Right lobe of liver (tissue), 6 donors: ENCODE measurements around the gene EEFSEC. TPM values are rescaled to one million over a fixed set of nuclear protein-coding genes. Genes with fewer than 3 reads are reported as not detected.
A peak's percentile ranks its signal among the peaks of the same experiment; 100 is the strongest.
"Not testable (repeated sequence)": the region's sequence is repeated elsewhere in the genome, so short reads cannot be mapped to it uniquely, and the experiment has no call there.

ENCODE experiments used
- ATAC-seq, 4 donors: fragments of 200-7000 bp; cut with Tn5 transposase; one replicate each; pipeline ENCODE4 v1.9.1; 2020; ENCODE audit warnings: mild to moderate bottlenecking in 4 of 4, moderate library complexity in 4 of 4
- DNase-seq, 3 donors: peaks; one replicate each; pipeline ENCODE4 v3.0.0-alpha.2; 2020
- H3K27ac ChIP-seq, 3 donors: fragments of 200-600 bp; one replicate each; pipeline ENCODE4 v1.8.0; 2022
- H3K27me3 ChIP-seq, 2 donors: fragments of 200-600 bp; one replicate each; pipeline ENCODE4 v1.8.0; 2022
- H3K36me3 ChIP-seq, 4 donors: fragments of 200-600 bp; sonication (generic) in 1 of 4; one replicate each; pipeline versions ENCODE4 v1.5.1 to v1.8.0; 2017 to 2022; ENCODE audit warnings: control low read depth in 1 of 4
- H3K4me1 ChIP-seq, 4 donors: fragments of 200-600 bp; sonication (generic) in 1 of 4; one replicate each; pipeline versions ENCODE4 v1.5.1 to v1.8.0; 2017 to 2022; ENCODE audit warnings: control low read depth in 1 of 4
- H3K4me3 ChIP-seq, 3 donors: fragments of 200-600 bp; one replicate each; pipeline ENCODE4 v1.8.0; 2022
- H3K9me3 ChIP-seq, 4 donors: fragments of 200-600 bp; sonication (generic) in 1 of 4; one replicate each; pipeline versions ENCODE4 v1.5.1 to v1.8.0; 2017 to 2022; ENCODE audit warnings: control low read depth in 1 of 4
- CTCF ChIP-seq, 4 donors: fragments of 200-600 bp in 3 of 4; fragments of 450-650 bp in 1 of 4; IDR thresholded peaks; one replicate each; pipeline versions ENCODE4 v1.5.1 to v1.8.0; 2016 to 2022; ENCODE audit warnings: antibody characterized with exemption in 4 of 4, mild to moderate bottlenecking in 2 of 4
- POLR2A ChIP-seq: fragments of 450-650 bp; IDR thresholded peaks from one replicate; pipeline ENCODE4 v1.6.1; 2017; ENCODE audit warnings: antibody characterized with exemption, mild to moderate bottlenecking
- WGBS: methylation state at CpG from one replicate; pipeline ENCODE4 v1.1.6; 2018; ENCODE audit warnings: low coverage, low lambda C conversion rate; ENCODE audit not compliant: insufficient coverage; ENCODE audit errors: missing lambda C conversion rate; 5-methylcytosine and 5-hydroxymethylcytosine counted together
- intact Hi-C, 2 donors: fragments of 100-400 bp; cut with DNase I; formaldehyde crosslinking; loops; one replicate each; pipeline versions ENCODE4 v1.11.2 to v1.14.1; 2022
- total RNA-seq, 6 experiments: library from RNA; depleted of rRNA in 2 of 6; stranded (reverse); fragments of >200 nt in 2 of 6; fragmentation: NEBNext Ultra II Directional in 3 of 6; extraction: Animal tissue kit (Norgen Biotek cat#: 25700) in 3 of 6; gene quantifications; one replicate each; pipeline versions ENCODE4 v1.1.0 to v1.2.4, GENCODE V29; 2016 to 2023
- donor health status: DM: no; HTN: yes; CAD: no.
- donor health status: DM: no; HTN: no; CAD: no.
- donor health status: DM: no; HTN: no; CAD: no.
- donor health status: DM: no; HTN: yes; CAD: no.
- donor health status: DM: no; HTN: yes; CAD: no.

The EEFSEC gene
- total RNA-seq, 6 experiments from 2014 or later, result 10.1 to 24.0 (median 13.4) TPM

GRCh38 chr3:128146201-128146600, 7.1 kb upstream of the EEFSEC start:
- no peaks in the 10 kb centered on the region for H3K9me3 ChIP-seq
- DNase-seq, result no peak
- no peak overlapping the region for H3K4me3 ChIP-seq
- H3K36me3 ChIP-seq, result no peaks in the 10 kb centered on the region
- TF ChIP-seq POLR2A (no peak), CTCF (IDR thresholded peaks at IDR 0.05) (no peak)
- H3K27ac ChIP-seq, result no peak overlapping the region
- no peaks in the 10 kb centered on the region for H3K27me3 ChIP-seq
- no peak for ATAC-seq
- no CpG with 5 or more reads among the region's 14 CpGs for WGBS
- intact Hi-C loops, result no loop called here
- peaks cover 0 to 7% (median 0%) of the 10 kb centered on the region in 4 donors for H3K4me1 ChIP-seq

GRCh38 chr3:128149650-128150049, 3.6 kb upstream of the EEFSEC start:
- no peak overlapping the region for H3K27ac ChIP-seq
- TF ChIP-seq POLR2A (no peak), CTCF (IDR thresholded peaks at IDR 0.05) (no peak)
- no peaks in the 10 kb centered on the region for H3K36me3 ChIP-seq
- DNase-seq, result no peak
- H3K4me3 ChIP-seq, result no peak overlapping the region
- H3K27me3 ChIP-seq, result no peaks in the 10 kb centered on the region
- ATAC-seq, result no peak
- no peaks in the 10 kb centered on the region for H3K9me3 ChIP-seq
- peaks cover 0 to 22% (median 3%) of the 10 kb centered on the region in 4 donors for H3K4me1 ChIP-seq
- intact Hi-C loops, result no loop called here
- 79% methylated on average over 5 of the region's 5 CpGs for WGBS

GRCh38 chr3:128151758-128152274, 1.5 kb upstream of the EEFSEC start:
- peak; percentile 73 to 82 (median 79) for ATAC-seq
- no peaks in the 10 kb centered on the region for H3K36me3 ChIP-seq
- peaks cover 0 to 22% (median 7%) of the 10 kb centered on the region in 4 donors for H3K4me1 ChIP-seq

GRCh38 chr3:128152419-128153155, 694 bp upstream of the EEFSEC start:
- no peaks in the 10 kb centered on the region for H3K36me3 ChIP-seq
- peak overlapping the region; percentile 72 to 99 (median 85) for H3K4me3 ChIP-seq
- no peak for ATAC-seq
- peaks cover 0 to 22% (median 7%) of the 10 kb centered on the region in 4 donors for H3K4me1 ChIP-seq
- 39% methylated on average over 17 of the region's 29 CpGs for WGBS
- no peak for DNase-seq
- no peaks in the 10 kb centered on the region for H3K27me3 ChIP-seq
- H3K27ac ChIP-seq, result peak overlapping the region; percentile 59 to 85 (median 83)
- H3K9me3 ChIP-seq, result no peaks in the 10 kb centered on the region
- intact Hi-C loops, result no loop called here
- TF ChIP-seq CTCF (IDR thresholded peaks at IDR 0.05) (no peak), POLR2A (no peak)

More at GRCh38 chr3:128151758-128152274, 1.5 kb upstream of the EEFSEC start:
- 55% methylated on average over 5 of the region's 5 CpGs for WGBS
- H3K27me3 ChIP-seq, result no peaks in the 10 kb centered on the region
- intact Hi-C loops, result no loop called here
- peak; percentile 40 for TF ChIP-seq POLR2A
- TF ChIP-seq CTCF (IDR thresholded peaks at IDR 0.05), result peak in 1 of 4 donors; percentile 4
- H3K27ac ChIP-seq, result peak overlapping the region; percentile 33 to 62 (median 59)
- H3K4me3 ChIP-seq, result no peak overlapping the region
- DNase-seq, result peak in 2 of 3 donors; percentile 38 to 78
- H3K9me3 ChIP-seq, result no peaks in the 10 kb centered on the region

GRCh38 chr3:128154354-128154753, 1.1 kb downstream of the EEFSEC start:
- ATAC-seq, intact Hi-C loops, H3K27me3 ChIP-seq, H3K36me3 ChIP-seq, H3K27ac ChIP-seq, H3K9me3 ChIP-seq: not testable (repeated sequence)
- 87% methylated on average over 13 of the region's 16 CpGs for WGBS
- H3K4me3 ChIP-seq, result peak overlapping the region; percentile 72 to 99 (median 85)
- H3K4me1 ChIP-seq, result peaks cover 0 to 22% (median 7%) of the 10 kb centered on the region in 4 donors
- DNase-seq, result peak in 1 of 3 donors; percentile 20
